IPS-20b (cell line): ENCODE measurements around the gene ZNF839.
"Not testable (repeated sequence)": the region's sequence is repeated elsewhere in the genome, so short reads cannot be mapped to it uniquely, and the experiment has no call there.

Source experiments
- H3K27ac ChIP-seq: one replicate; pipeline ENCODE4 v1.5.1; 2013; ENCODE audit warnings: low read length
- H3K27me3 ChIP-seq: 2 replicates; pipeline ENCODE4 v1.6.1; 2013; ENCODE audit warnings: mild to moderate bottlenecking, low read length, inconsistent platforms; ENCODE audit not compliant: insufficient read depth
- H3K36me3 ChIP-seq: 2 replicates; pipeline ENCODE4 v1.6.1; 2013; ENCODE audit warnings: low read depth, mild to moderate bottlenecking, inconsistent platforms, low read length, moderate library complexity; ENCODE audit not compliant: insufficient read depth
- H3K4me1 ChIP-seq: 2 replicates; pipeline ENCODE4 v1.6.1; 2013; ENCODE audit warnings: mild to moderate bottlenecking, control low read depth, inconsistent platforms, low read length, moderate library complexity; ENCODE audit not compliant: insufficient read depth
- H3K4me3 ChIP-seq: 2 replicates; pipeline ENCODE4 v1.5.1; 2013; ENCODE audit warnings: mild to moderate bottlenecking, low read length, inconsistent platforms
- H3K9ac ChIP-seq: 2 replicates; pipeline ENCODE4 v1.6.1; 2013; ENCODE audit warnings: low read depth, mild to moderate bottlenecking, inconsistent platforms, low read length, moderate library complexity
- H3K9me3 ChIP-seq: 2 replicates; pipeline ENCODE4 v1.6.1; 2013; ENCODE audit warnings: mild to moderate bottlenecking, low read depth, low read length, inconsistent platforms; ENCODE audit not compliant: insufficient read depth

Gene ZNF839

DNA sequence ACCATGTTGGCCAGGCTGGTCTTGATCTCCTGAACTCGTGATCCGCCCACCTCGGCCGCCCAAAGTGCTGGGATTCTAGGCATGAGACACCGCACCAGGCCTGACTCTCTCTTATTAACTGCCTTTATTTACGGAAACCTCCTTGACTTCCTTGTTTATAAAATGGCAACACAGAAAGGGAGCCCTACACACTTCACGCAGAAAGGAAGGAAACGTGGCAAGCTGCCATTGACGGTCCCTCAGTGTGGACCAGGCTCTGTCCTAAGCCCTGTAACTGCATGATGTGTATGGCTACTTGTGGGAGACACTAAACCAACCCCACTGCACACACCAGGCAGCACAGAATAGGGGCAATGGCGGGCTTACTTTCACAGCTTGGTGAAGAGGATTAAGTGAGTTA is 31.5 kb downstream of the ZNF839 start:
- Histone ChIP-seq H3K36me3 (peaks cover 55% of the 10 kb centered on the region), H3K9ac (no peak overlapping the region), H3K4me3 (no peak overlapping the region), H3K9me3 (no peaks in the 10 kb centered on the region), H3K27me3 (no peaks in the 10 kb centered on the region), H3K27ac (no peak overlapping the region), H3K4me1 (no peaks in the 10 kb centered on the region)

- not testable (repeated sequence) for H3K27me3 ChIP-seq, H3K4me3 ChIP-seq, H3K9me3 ChIP-seq, H3K4me1 ChIP-seq, H3K27ac ChIP-seq, H3K9ac ChIP-seq
- peaks cover 60% of the 10 kb centered on the region for H3K36me3 ChIP-seq
Measured at GRCh38 chr14:102351593-102351992, 32.0 kb downstream of the ZNF839 start.

- Histone ChIP-seq H3K27me3 (no peaks in the 10 kb centered on the region), H3K4me3 (no peak overlapping the region), H3K9me3 (no peaks in the 10 kb centered on the region), H3K36me3 (peaks cover 57% of the 10 kb centered on the region), H3K9ac (no peak overlapping the region), H3K27ac (no peak overlapping the region), H3K4me1 (no peaks in the 10 kb centered on the region)
Measured at GRCh38 chr14:102352213-102352612, 32.7 kb downstream of the ZNF839 start.

DNA sequence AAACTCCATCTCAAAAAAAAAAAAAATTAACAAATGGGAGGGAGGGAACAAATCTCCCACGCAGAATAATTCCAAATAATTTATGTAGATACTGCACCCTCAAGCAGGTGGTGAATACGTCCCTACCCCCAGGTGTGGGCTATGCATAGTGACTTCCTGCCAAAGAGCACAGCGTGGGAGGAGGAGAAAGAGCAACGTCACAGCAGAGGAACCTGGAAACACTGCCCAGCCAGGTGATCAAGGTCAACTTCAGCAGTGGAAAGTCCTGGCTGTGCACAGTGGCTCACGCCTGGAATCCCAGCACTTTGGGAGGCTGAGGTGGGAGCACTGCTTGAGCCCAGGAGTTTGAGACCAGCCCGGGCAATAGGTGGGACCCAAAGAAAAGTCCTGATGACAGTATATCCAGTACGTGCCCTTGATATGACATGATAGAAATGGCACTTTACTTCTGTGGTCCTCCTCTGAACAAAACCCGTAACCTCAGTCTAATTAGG is 33.6 kb downstream of the ZNF839 start:
- peaks cover 54% of the 10 kb centered on the region for H3K36me3 ChIP-seq
- no peaks in the 10 kb centered on the region for H3K4me1 ChIP-seq
- no peak overlapping the region for H3K27ac ChIP-seq
- no peak overlapping the region for H3K9ac ChIP-seq
- no peaks in the 10 kb centered on the region for H3K27me3 ChIP-seq
- H3K9me3 ChIP-seq = no peaks in the 10 kb centered on the region
- no peak overlapping the region for H3K4me3 ChIP-seq

DNA sequence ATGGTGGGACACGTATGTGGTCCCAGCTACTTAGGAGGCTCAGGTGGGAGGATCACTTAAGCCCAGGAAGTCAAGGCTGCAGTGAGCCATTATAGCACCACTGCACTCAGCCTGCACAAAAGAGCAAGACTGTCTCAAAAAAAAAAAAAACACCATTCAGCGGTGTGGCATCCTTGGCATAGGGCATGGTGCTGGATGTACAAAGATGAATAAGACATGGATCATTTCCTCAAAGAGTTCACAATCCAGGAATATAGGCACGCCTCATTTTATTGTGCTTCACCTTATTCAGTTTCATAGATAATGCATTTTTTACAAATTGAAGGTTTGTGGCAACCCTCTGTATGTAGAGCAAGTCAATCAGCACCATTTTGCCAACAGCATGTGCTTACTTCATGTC is 36.7 kb downstream of the ZNF839 start:
- H3K4me3 ChIP-seq = no peak overlapping the region
- H3K36me3 ChIP-seq = peaks cover 45% of the 10 kb centered on the region
- H3K4me1 ChIP-seq = no peaks in the 10 kb centered on the region
- no peak overlapping the region for H3K27ac ChIP-seq
- H3K9ac ChIP-seq = no peak overlapping the region
- H3K27me3 ChIP-seq = no peaks in the 10 kb centered on the region
- H3K9me3 ChIP-seq = no peaks in the 10 kb centered on the region

DNA sequence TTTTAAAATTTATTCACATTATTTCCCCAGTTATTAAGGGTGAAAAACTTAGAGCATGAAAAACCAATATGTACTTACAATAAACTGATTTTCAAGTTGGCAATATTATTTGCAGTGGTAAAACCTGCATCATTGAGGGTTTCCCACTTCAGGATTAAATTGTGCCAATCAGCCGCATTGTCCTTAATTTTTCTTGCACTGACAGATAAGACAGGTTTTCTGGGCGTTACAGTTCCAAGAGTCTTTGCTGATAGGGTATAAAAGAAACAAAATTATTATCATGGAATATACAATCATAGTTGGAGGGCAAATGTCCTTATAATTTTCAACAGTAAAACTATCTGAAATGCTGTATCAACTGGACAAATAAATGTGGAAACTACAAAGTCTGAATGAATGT is 39.8 kb downstream of the ZNF839 start:
- Histone ChIP-seq H3K4me3 (no peak overlapping the region), H3K9ac (no peak overlapping the region), H3K4me1 (peaks cover 13% of the 10 kb centered on the region), H3K9me3 (no peaks in the 10 kb centered on the region), H3K27ac (no peak overlapping the region), H3K36me3 (peaks cover 29% of the 10 kb centered on the region), H3K27me3 (peaks cover 6% of the 10 kb centered on the region; the same call in 1 of the 2 replicates)

DNA sequence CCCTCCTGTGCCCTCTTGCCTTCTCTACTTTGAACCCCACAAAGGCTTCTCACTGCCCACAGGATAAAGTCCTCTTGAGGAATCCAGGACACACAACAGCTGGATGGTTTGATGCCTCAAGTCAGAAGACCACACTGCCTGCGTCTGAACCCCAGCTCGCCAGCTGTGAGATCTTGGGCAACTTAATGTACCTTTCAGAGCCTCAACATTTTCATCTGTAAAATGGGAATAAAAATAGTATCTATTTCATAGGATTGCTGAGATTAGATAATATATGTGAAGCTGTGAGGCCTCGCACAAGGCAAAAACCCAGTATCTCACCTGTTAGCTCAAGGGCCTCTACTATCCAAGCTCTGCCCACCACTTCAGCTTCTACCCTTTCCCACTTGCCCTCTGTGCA is 40.8 kb downstream of the ZNF839 start:
- Histone ChIP-seq H3K4me3 (no peak overlapping the region), H3K27ac (no peak overlapping the region), H3K9me3 (no peaks in the 10 kb centered on the region), H3K27me3 (peaks cover 6% of the 10 kb centered on the region; the same call in 1 of the 2 replicates), H3K36me3 (peaks cover 22% of the 10 kb centered on the region), H3K4me1 (peaks cover 14% of the 10 kb centered on the region), H3K9ac (no peak overlapping the region)

DNA sequence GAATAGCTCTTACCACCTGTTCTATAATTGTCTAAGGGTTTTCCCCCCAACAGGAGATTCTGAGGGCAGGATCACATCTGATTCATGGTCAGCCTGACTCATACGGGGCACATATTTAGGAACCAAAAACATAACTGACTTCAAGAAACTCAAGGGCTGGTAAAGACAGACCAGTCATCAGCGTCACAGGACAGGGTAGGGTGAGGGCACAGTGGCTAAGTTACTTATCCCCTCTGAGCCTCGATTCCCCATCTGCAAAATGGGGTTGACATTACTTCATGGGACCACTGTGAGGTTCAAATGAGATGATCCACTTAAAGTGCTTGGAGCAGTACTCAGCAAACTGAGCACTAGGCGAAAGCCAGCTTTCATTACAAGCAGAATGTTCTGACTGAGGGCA is 42.5 kb downstream of the ZNF839 start:
- peak overlapping the region; percentile 79; the same call in 1 of the 2 replicates for H3K9ac ChIP-seq
- peaks cover 15% of the 10 kb centered on the region for H3K36me3 ChIP-seq
- H3K27me3 ChIP-seq = peaks cover 6% of the 10 kb centered on the region; the same call in 1 of the 2 replicates
- no peak overlapping the region for H3K27ac ChIP-seq
- peak overlapping the region; percentile 91 for H3K4me3 ChIP-seq
- no peaks in the 10 kb centered on the region for H3K9me3 ChIP-seq
- peaks cover 14% of the 10 kb centered on the region for H3K4me1 ChIP-seq

- Histone ChIP-seq H3K4me3 (peak within 1 kb of the TSS; percentile 91), H3K27ac (no peak within 1 kb of the TSS), H3K9ac (peak within 1 kb of the TSS; percentile 79; the same call in 1 of the 2 replicates)
Measured at GRCh38 chr14:102362545-102363181, 43.1 kb downstream of the ZNF839 start, which contains the start of the genes CINP and TECPR2. TSS of gene CINP (minus strand) at chr14:102362890. CDS start at chr14:102362851, 39 bp downstream. TSS of gene TECPR2 (plus strand) at chr14:102362941. CDS start at chr14:102376722, 13,781 bp downstream.

DNA sequence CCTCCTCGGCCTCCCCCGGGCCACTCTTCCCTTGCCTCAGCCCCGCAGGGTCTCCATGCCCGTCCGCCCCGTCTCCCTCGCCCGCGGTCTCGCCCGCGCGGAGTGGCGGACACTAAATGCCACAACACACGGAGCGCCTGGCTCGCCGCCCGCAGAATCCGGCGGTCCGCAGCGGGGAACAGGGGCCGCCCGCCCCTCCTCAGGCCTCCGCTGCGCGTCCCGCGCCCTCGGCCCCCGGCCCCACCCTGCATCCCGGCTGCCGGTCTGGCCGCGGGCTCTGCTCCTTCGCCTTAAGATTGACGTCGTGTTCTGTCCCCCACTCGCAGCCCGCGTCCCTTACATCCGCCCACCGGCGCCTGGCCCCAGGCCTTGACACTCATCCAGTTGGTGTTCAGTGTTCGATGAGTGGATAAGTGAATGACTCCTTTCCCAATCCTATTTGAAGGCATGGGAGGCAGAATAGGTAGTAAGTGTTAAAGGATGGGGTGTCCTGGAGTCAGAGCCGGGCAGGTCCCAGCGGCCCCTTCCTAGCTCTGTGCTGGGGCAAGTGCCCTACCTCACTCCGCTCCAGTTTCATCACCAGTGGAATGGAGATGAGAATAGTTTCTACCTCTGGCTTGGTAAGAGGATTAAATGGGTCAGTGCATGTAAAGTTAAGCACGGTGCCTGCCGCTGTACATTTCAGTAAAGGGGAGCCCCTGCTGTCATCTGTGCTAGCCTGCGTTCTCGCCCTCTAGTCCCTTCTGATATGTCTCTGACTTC is 43.8 kb downstream of the ZNF839 start:
- H3K4me1 ChIP-seq = peaks cover 14% of the 10 kb centered on the region
- H3K27me3 ChIP-seq = peaks cover 6% of the 10 kb centered on the region; the same call in 1 of the 2 replicates
- H3K9ac ChIP-seq = peak overlapping the region; percentile 79; the same call in 1 of the 2 replicates
- no peak overlapping the region for H3K27ac ChIP-seq
- H3K4me3 ChIP-seq = peak overlapping the region; percentile 91
- H3K9me3 ChIP-seq = no peaks in the 10 kb centered on the region
- peaks cover 8% of the 10 kb centered on the region for H3K36me3 ChIP-seq

More at GRCh38 chr14:102362545-102363181, 43.1 kb downstream of the ZNF839 start, which contains the start of the genes CINP and TECPR2:
- H3K4me1 ChIP-seq = peaks cover 14% of the 10 kb centered on the region
- peaks cover 6% of the 10 kb centered on the region; the same call in 1 of the 2 replicates for H3K27me3 ChIP-seq
- H3K9me3 ChIP-seq = no peaks in the 10 kb centered on the region
- H3K36me3 ChIP-seq = peaks cover 15% of the 10 kb centered on the region

DNA sequence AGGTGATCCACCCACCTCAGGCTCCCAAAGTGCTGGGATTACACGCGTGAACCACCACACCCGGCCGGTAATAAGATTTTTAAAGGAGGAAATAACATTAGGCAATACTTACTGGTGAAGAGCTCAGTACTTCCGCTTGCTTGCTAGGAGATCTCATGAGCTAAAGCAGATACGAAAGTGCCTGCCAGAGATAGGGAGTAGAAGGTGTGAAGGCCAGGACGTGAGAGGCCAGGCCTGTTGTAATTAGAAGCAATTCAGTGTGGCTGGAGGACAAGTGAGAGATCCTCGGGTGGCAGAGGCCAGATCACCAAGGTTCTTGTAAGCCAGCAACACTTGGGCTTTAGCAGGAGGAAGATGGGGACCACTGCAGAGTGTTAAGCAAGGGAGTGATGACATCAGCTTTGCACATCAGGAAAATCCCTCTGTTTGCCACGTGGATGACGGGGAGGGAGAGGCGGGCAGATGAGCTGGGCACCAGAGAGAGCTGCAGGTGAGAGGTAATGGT is 50.8 kb downstream of the ZNF839 start:
- no peak overlapping the region for H3K9ac ChIP-seq
- H3K27ac ChIP-seq = no peak overlapping the region
- H3K27me3 ChIP-seq = no peaks in the 10 kb centered on the region
- H3K4me1 ChIP-seq = no peaks in the 10 kb centered on the region
- H3K9me3 ChIP-seq = no peaks in the 10 kb centered on the region
- no peaks in the 10 kb centered on the region for H3K36me3 ChIP-seq
- no peak overlapping the region for H3K4me3 ChIP-seq
